GM21723 (cell line): ENCODE data around the gene CATSPER2.
"Not testable (repeated sequence)": the region's sequence is repeated elsewhere in the genome, so short reads cannot be mapped to it uniquely, and the experiment has no call there.

Source experiments
- ATAC-seq: cut with Tn5 transposase; IDR thresholded peaks from one replicate; pipeline ENCODE4 v1.9.1; 2021; ENCODE audit warnings: mild to moderate bottlenecking, moderate library complexity; ENCODE audit not compliant: unreplicated experiment

Gene CATSPER2

GRCh38 chr15:43593328-43594190, 55.1 kb downstream of the CATSPER2 start, which contains the start of gene CKMT1B:
Gene CKMT1B (plus strand): TSS chr15:43594027. CDS start chr15:43594219, 192 bp downstream.
- not testable (repeated sequence) for ATAC-seq

DNA sequence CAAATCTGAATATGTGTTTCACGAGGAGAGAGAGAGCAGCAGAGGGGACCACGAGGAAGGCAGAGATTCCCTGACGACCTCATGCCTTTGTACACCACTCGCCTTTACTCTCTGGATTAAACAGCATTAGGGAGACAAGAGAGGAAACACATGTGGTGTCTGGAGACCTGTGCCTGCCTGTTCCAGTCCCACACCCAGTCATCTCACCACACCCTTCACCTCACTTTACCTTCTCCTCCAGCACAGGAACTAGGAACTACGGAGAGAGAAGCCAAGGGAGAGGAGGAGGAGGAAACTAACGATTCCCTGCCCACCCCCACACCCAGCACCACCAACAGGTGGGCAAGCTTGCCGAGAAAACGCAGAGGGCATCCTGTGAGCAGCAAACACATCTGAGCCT, 55.8 kb downstream of the CATSPER2 start:
- ATAC-seq = not testable (repeated sequence)

DNA sequence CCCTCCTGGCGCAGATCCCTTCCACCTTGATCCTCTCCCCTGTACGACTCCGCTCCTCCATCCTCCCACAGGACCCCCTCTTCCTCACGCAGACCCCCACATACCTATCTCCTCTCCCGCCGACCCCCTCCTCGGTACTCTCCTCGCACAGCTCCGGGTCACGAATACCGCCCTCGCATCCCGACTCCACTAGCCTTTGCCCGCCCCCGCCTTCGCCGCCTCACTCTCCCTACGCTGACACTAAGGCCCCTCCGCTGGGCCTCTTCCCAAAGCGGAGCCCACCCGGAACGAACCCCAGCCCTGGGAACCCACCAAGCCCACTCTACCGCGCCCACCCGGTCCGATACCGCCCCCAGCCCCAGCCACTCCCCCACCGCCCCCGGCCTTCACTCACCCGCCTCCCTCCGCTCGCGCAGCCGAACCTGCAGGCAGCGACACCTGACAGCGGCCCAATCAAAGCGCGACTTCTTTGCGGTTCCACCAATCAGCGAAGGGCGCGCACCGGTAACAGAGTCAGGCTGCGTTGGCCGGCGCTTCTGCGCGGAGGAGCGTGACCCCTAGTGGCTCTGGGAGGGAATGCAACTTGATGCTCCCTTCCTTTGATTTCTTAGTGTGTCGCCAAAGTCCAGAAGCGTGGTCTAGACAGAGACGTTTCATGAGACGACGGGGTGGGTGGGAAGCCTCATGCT, 58.7 kb downstream of the CATSPER2 start, which contains the start of gene PPIP5K1:
PPIP5K1 (minus strand) TSS at position 431 of the 689 bp plus-strand sequence. CDS start 5,704 bp downstream, outside the sequence.
- peak; percentile 93 for ATAC-seq
